Glutamatergic neuron (in vitro differentiated cells): ENCODE data around the gene FAM177B. TPM values are rescaled to one million over a fixed set of nuclear protein-coding genes. Genes with fewer than 3 reads are reported as not detected.

Experiments
- DNase-seq: peaks from one replicate; pipeline ENCODE4 v3.0.0; 2022
- H3K27ac Mint-ChIP-seq: one replicate; pipeline ENCODE4 v1.8.0; 2020; ENCODE audit warnings: mild to moderate bottlenecking, mixed read lengths, inconsistent platforms; ENCODE audit not compliant: unreplicated experiment
- H3K27me3 Mint-ChIP-seq: one replicate; pipeline ENCODE4 v1.8.0; 2020; ENCODE audit warnings: mild to moderate bottlenecking, moderate library complexity, mixed read lengths, inconsistent platforms; ENCODE audit not compliant: unreplicated experiment
- H3K36me3 Mint-ChIP-seq: one replicate; pipeline ENCODE4 v1.8.0; 2020; ENCODE audit warnings: mild to moderate bottlenecking, mixed read lengths, inconsistent platforms; ENCODE audit not compliant: unreplicated experiment
- H3K4me1 Mint-ChIP-seq: one replicate; pipeline ENCODE4 v1.8.0; 2020; ENCODE audit warnings: mild to moderate bottlenecking, low read depth, mixed read lengths, inconsistent platforms; ENCODE audit not compliant: unreplicated experiment
- H3K4me3 Mint-ChIP-seq: one replicate; pipeline ENCODE4 v1.8.0; 2020; ENCODE audit warnings: mild to moderate bottlenecking, mixed read lengths, inconsistent platforms; ENCODE audit not compliant: unreplicated experiment
- H3K9me3 Mint-ChIP-seq: one replicate; pipeline ENCODE4 v1.8.0; 2020; ENCODE audit warnings: mild to moderate bottlenecking, moderate library complexity, mixed read lengths, inconsistent platforms; ENCODE audit not compliant: unreplicated experiment
- CTCF ChIP-seq: fragments of 200-600 bp; sonication (generic); IDR thresholded peaks from one replicate; pipeline ENCODE4 v1.5.0; 2021; ENCODE audit not compliant: partially characterized antibody, unreplicated experiment
- total RNA-seq: library from RNA; stranded (reverse); fragmentation: NEBNext Ultra II Directional; extraction: Animal tissue kit (Norgen Biotek cat#: 25700); gene quantifications from one replicate; pipeline ENCODE4 v1.2.1, GENCODE V29; 2021; ENCODE audit not compliant: unreplicated experiment

The FAM177B gene
- total RNA-seq, 1 donor from 2014 or later = not detected

DNA sequence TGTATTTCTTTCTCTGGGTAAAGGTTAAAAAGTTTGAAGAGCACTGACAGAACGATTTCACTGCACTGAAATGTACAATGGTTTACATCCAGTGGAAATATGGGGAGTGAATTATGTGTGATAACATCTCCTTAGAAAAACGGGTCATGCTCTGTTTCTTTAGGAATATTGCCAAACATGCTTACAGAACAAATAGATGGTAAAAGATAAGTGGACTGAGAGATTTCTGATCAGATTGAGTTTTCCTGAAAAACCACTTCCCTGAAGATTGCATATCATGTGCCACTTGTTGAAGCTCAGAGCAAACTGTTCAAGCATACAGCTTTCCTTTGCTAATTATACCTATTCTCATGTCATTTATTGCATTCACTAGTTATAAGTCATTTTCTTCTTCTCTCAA, 47.9 kb downstream of the FAM177B start:
- Mint-ChIP-seq H3K4me3 (no peak overlapping the region), H3K4me1 (no peaks in the 10 kb centered on the region), H3K27me3 (no peaks in the 10 kb centered on the region), H3K36me3 (no peaks in the 10 kb centered on the region), H3K27ac (no peak overlapping the region), H3K9me3 (peaks cover 2% of the 10 kb centered on the region)
- TF ChIP-seq CTCF = no peak
- no peak for DNase-seq

DNA sequence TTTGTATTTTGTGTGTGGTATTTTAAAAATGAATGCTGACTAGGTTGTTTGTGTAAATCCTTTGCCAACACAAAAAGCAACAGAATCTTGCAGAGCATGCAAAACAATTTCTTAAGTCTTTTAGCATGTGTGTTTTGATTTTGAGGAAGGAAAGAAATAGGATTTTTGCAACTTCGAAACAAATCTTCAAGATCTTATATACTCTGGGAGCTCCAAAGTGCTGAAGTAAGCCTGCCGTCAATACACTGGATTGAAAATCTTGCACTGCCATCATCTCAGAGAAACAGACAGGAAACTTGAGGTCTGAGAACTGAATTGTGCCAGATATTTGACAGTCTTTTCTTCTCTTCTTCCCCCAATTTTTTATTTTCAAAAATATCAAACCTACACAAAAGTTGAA, 48.5 kb downstream of the FAM177B start:
- TF ChIP-seq CTCF = no peak
- Mint-ChIP-seq H3K4me3 (no peak overlapping the region), H3K4me1 (no peaks in the 10 kb centered on the region), H3K36me3 (no peaks in the 10 kb centered on the region), H3K27ac (no peak overlapping the region), H3K9me3 (peaks cover 2% of the 10 kb centered on the region), H3K27me3 (no peaks in the 10 kb centered on the region)
- DNase-seq = no peak

DNA sequence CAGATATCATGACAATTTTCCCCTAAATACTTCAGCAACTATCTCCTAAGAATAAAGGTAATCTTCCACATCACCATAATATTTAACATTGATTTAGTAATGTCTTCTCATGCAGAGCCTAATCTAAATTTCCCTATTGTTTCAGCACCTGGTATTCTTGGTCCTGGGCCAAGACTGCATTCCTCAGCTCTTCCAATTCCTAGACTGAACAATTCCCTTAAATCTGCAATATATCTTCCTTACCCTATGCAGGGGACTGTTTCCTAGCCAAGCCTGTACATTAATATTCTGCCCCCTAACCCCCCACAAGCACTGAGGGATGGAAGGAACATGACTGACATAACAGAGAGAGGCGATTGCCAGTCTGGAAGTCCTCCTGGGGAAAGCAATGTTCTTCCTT, 49.1 kb downstream of the FAM177B start:
- H3K27ac Mint-ChIP-seq = no peak overlapping the region

GRCh38 chr1:222787729-222788128, 50.7 kb downstream of the FAM177B start:
- Mint-ChIP-seq H3K36me3 (no peaks in the 10 kb centered on the region), H3K27me3 (no peaks in the 10 kb centered on the region), H3K27ac (no peak overlapping the region), H3K4me1 (no peaks in the 10 kb centered on the region), H3K9me3 (no peaks in the 10 kb centered on the region), H3K4me3 (no peak overlapping the region)
- TF ChIP-seq CTCF = no peak
- no peak for DNase-seq

More for the DNA sequence above, 49.1 kb downstream of the FAM177B start:
- Mint-ChIP-seq H3K27me3 (no peaks in the 10 kb centered on the region), H3K36me3 (no peaks in the 10 kb centered on the region), H3K9me3 (peaks cover 2% of the 10 kb centered on the region), H3K4me3 (no peak overlapping the region), H3K4me1 (no peaks in the 10 kb centered on the region)
- no peak for TF ChIP-seq CTCF
- DNase-seq = no peak

DNA sequence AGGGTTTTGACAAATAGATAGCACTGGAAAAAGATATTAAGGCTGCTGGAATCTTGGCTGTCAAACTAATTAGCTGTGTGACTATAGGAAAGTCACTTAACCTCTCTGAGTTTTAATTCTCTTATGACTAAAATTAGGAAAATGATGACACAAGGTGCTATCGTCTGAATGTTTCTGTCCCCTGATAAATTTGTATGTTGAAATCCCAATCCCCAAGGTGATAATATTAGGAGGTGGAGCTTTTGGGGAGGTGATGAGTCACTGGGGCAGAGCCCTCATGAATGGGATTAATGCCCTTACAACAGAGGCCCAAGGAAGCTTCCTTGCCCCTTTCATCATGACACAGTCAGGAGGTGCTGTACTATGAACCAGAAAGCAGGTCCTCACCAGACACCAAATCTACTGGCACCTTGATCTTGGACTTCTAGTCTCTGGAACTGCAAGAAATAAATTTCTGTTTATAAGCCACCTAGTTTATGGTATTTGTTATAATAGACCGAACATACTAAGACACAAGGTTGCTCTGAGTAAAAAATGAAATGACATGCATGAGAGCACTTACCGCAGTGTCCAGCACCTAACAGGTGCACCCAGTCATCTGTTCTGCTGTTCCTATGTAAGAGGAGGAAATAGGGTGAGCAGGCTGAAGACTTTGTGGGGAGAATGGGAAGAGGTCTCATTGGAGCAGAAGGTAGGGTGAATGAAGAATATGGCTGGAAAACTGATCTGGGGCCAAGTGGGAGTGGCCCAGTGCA, 51.6 kb downstream of the FAM177B start:
- no peak for TF ChIP-seq CTCF
- H3K36me3 Mint-ChIP-seq = no peaks in the 10 kb centered on the region
- DNase-seq = no peak
- H3K27ac Mint-ChIP-seq = no peak overlapping the region
- no peaks in the 10 kb centered on the region for H3K27me3 Mint-ChIP-seq
- no peak overlapping the region for H3K4me3 Mint-ChIP-seq
- H3K9me3 Mint-ChIP-seq = no peaks in the 10 kb centered on the region
- H3K4me1 Mint-ChIP-seq = no peaks in the 10 kb centered on the region
